ENCODE measurements around the gene POMGNT2. TPM values are rescaled to one million over a fixed set of nuclear protein-coding genes. Genes with fewer than 3 reads are reported as not detected.

POMGNT2 gene
- total and polyA plus RNA-seq, 4 donors: 5.8 to 6.6 (median 6.5) TPM

GRCh38 chr3:43063114-43063513, 42.8 kb downstream of the POMGNT2 start:
- Histone ChIP-seq H3K27ac (ENCODE audit: low read depth in 1 of 2, low read length in 2 of 2) (no peak overlapping the region), H3K4me3 (ENCODE audit: low read depth in 1 of 3, low read length in 3 of 3) (no peak overlapping the region), H3K4me1 (ENCODE audit: control insufficient read depth in 4 of 4, insufficient read depth in 4 of 4, low read length in 3 of 4) (no peaks in the 10 kb centered on the region), H3K27me3 (ENCODE audit: control insufficient read depth in 4 of 4, insufficient read depth in 4 of 4, low read length in 3 of 4) (no peaks in the 10 kb centered on the region), H3K9me3 (ENCODE audit: control insufficient read depth in 4 of 4, low read length in 3 of 4) (peaks cover 0 to 5% (median 0%) of the 10 kb centered on the region in 4 donors), H3K9ac (ENCODE audit: low read depth in 1 of 2, low read length in 2 of 2) (no peak overlapping the region), H3K36me3 (ENCODE audit: control insufficient read depth in 4 of 4, insufficient read depth in 3 of 4, low read depth in 1 of 4, low read length in 3 of 4) (peaks cover 0 to 31% (median 13%) of the 10 kb centered on the region in 4 donors)
- peak; percentile 20 for DNase-seq (ENCODE audit: low spot score)
- WGBS: 76% methylated on average over 5 of the region's 5 CpGs
- TF ChIP-seq RXRA (IDR thresholded peaks at IDR 0.05) (no peak), JUND (IDR thresholded peaks at IDR 0.05) (no peak), HNF4A (conservative IDR thresholded peaks at IDR 0.05) (no peak), CTCF (IDR thresholded peaks at IDR 0.05; ENCODE audit: low read depth, low read length, missing input control) (no peak), MAX (IDR thresholded peaks at IDR 0.05) (no peak), FOXA2 (IDR thresholded peaks at IDR 0.05) (no peak), GABPA (IDR thresholded peaks at IDR 0.05 in 1 of 2, conservative IDR thresholded peaks at IDR 0.05 in 1 of 2) (no peak), NR2F2 (IDR thresholded peaks at IDR 0.05) (no peak), YY1 (IDR thresholded peaks at IDR 0.05) (no peak)

- Histone ChIP-seq H3K36me3 (ENCODE audit: control insufficient read depth in 4 of 4, insufficient read depth in 3 of 4, low read depth in 1 of 4, low read length in 3 of 4) (peaks cover 0 to 31% (median 13%) of the 10 kb centered on the region in 4 donors), H3K9ac (ENCODE audit: low read depth in 1 of 2, low read length in 2 of 2) (no peak overlapping the region), H3K4me3 (ENCODE audit: low read depth in 1 of 3, low read length in 3 of 3) (no peak overlapping the region), H3K4me1 (ENCODE audit: control insufficient read depth in 4 of 4, insufficient read depth in 4 of 4, low read length in 3 of 4) (no peaks in the 10 kb centered on the region), H3K27me3 (ENCODE audit: control insufficient read depth in 4 of 4, insufficient read depth in 4 of 4, low read length in 3 of 4) (no peaks in the 10 kb centered on the region), H3K9me3 (ENCODE audit: control insufficient read depth in 4 of 4, low read length in 3 of 4) (peaks cover 0 to 5% (median 0%) of the 10 kb centered on the region in 4 donors), H3K27ac (ENCODE audit: low read depth in 1 of 2, low read length in 2 of 2) (no peak overlapping the region)
- peak; percentile 14 for DNase-seq (ENCODE audit: low spot score)
- WGBS: 88% methylated on average over 8 of the region's 8 CpGs
- TF ChIP-seq JUND (IDR thresholded peaks at IDR 0.05) (no peak), RXRA (IDR thresholded peaks at IDR 0.05) (no peak), FOXA2 (IDR thresholded peaks at IDR 0.05) (no peak), HNF4G (IDR thresholded peaks at IDR 0.05) (no peak), EGR1 (IDR thresholded peaks at IDR 0.05; ENCODE audit: low read depth in 2 of 2) (no peak), HNF4A (conservative IDR thresholded peaks at IDR 0.05) (no peak), ATF3 (IDR thresholded peaks at IDR 0.05) (no peak), CTCF (IDR thresholded peaks at IDR 0.05; ENCODE audit: low read depth, low read length, missing input control) (no peak), TAF1 (conservative IDR thresholded peaks at IDR 0.05) (no peak), ZBTB33 (IDR thresholded peaks at IDR 0.05) (no peak), GABPA (IDR thresholded peaks at IDR 0.05 in 1 of 2, conservative IDR thresholded peaks at IDR 0.05 in 1 of 2) (no peak), NR2F2 (IDR thresholded peaks at IDR 0.05) (no peak), REST (IDR thresholded peaks at IDR 0.05) (no peak), SP1 (IDR thresholded peaks at IDR 0.05) (no peak), MAX (IDR thresholded peaks at IDR 0.05) (no peak), RAD21 (IDR thresholded peaks at IDR 0.05) (no peak), YY1 (IDR thresholded peaks at IDR 0.05) (no peak), FOXA1 (IDR thresholded peaks at IDR 0.05) (no peak)
These were observed 43.3 kb downstream of the POMGNT2 start for GRCh38 chr3:43062564-43063040.

All from liver (tissue), 9 donors.